AG04449 (cell line): ENCODE measurements around the gene SLC25A25.

Experiments used
- CTCF ChIA-PET: fragments of 350-600 bp; formaldehyde crosslinking; extraction: SDS; loops from one replicate; lab custom pipeline; 2021; ENCODE audit warnings: antibody characterized with exemption; lab: Yijun Ruan, JAX
- POLR2A ChIA-PET: fragments of 400-600, 350-600 bp; formaldehyde crosslinking; extraction: SDS; loops from one replicate; lab custom pipeline; 2020; ENCODE audit warnings: antibody characterized with exemption, inconsistent platforms; lab: Yijun Ruan, JAX
- DNase-seq: peaks from one replicate; pipeline ENCODE4 v3.0.0-alpha.2; 2010; ENCODE audit warnings: low read depth, low spot score
- H3K4me3 ChIP-seq: 2 replicates; pipeline ENCODE4 v1.5.1; 2011; ENCODE audit warnings: low read depth, mild to moderate bottlenecking, control low read depth, low read length
- TF ChIP-seq, protein P1 (sequence below): IDR thresholded peaks from one replicate; pipeline ENCODE4 v1.5.1; 2011; ENCODE audit warnings: mild to moderate bottlenecking, moderate library complexity, low read length, control low read depth, inconsistent platforms; ENCODE audit not compliant: insufficient read depth; ENCODE audit errors: missing control alignments

SLC25A25 gene

DNA sequence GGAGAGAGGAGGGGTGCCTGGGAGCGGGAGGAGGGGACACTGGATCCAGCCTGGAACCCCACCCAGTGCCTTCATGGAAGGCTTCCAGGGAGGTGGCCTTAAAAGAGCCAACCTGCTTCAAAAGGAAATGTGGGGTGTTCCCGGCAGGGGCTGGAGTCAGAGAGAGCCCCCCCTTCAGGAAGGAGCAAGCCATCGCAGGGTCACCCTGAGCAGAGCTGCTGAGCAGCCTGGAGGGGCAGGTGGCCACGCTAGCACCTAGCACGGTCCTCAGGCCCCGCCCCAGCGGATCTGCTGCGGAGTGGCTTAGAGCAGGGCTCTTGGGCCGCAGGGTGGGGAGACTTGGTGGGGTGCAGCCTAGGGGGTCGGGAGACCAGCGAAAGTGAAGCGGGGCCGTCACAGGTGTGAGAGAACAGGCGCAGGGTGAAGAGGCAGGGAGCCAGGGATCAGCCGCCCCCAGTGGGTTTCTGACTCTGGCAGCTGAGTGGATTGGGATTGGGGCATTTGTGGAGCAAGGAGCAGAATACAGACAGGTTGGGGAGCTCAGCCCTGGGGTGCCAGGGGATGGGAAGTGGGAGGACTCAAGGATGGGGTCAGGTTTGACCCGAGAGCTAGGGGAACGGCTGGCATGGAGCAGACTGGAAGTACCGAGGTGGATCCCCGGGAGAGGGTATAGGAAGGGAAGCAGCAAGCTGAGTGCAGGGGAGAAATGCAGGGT is 82.7 kb downstream of the SLC25A25 start:
- TF ChIP-seq, protein P1, sequence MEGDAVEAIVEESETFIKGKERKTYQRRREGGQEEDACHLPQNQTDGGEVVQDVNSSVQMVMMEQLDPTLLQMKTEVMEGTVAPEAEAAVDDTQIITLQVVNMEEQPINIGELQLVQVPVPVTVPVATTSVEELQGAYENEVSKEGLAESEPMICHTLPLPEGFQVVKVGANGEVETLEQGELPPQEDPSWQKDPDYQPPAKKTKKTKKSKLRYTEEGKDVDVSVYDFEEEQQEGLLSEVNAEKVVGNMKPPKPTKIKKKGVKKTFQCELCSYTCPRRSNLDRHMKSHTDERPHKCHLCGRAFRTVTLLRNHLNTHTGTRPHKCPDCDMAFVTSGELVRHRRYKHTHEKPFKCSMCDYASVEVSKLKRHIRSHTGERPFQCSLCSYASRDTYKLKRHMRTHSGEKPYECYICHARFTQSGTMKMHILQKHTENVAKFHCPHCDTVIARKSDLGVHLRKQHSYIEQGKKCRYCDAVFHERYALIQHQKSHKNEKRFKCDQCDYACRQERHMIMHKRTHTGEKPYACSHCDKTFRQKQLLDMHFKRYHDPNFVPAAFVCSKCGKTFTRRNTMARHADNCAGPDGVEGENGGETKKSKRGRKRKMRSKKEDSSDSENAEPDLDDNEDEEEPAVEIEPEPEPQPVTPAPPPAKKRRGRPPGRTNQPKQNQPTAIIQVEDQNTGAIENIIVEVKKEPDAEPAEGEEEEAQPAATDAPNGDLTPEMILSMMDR, result no peak
- CTCF ChIA-PET, result interaction anchor here (0.6 to 1.3 kb wide), 3 partner anchors 22 to 33 kb away, joined by 3 read pairs; no protein-coding TSS in a partner anchor
- DNase-seq, result no peak
- POLR2A ChIA-PET, result no interaction called here
- no peak overlapping the region for H3K4me3 ChIP-seq

DNA sequence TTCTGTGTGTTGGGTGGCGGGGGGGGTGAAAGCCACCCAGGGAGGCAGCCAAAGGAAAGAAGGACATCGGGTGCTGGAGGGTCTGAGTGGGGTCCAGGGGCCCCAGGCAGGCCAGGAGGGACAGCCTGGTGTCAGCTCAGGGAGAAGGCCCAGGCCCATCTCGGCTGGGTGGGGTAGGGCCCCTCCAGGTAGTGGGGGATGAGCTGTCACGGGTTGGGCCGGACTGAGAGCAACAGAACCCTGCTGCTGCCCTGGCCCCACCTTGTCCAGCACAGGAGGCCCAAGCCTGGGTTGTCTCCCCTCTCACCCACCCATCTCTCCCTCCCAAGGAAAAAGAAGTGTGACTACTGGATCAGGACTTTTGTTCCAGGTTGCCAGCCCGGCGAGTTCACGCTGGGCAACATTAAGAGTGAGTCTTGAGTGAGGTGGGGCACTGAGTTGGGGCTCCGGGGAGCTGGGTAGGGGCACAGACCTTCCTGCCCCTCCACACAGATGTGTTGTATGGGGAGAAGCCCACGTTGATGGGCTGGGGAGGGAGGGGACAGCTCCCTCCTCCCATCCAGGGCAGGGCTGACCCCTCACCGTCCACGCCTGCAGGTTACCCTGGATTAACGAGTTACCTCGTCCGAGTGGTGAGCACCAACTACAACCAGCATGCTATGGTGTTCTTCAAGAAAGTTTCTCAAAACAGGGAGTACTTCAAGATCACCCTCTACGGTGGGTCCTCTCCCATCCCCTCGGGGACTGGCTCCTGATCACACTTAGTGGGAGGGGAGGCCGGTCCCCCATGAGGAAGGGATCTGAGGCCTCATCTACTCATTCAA is 83.5 kb downstream of the SLC25A25 start:
- CTCF ChIA-PET, result interaction anchor here (0.6 to 1.3 kb wide), 3 partner anchors 22 to 34 kb away, joined by 3 read pairs; no protein-coding TSS in a partner anchor
- no peak overlapping the region for H3K4me3 ChIP-seq
- POLR2A ChIA-PET, result no interaction called here
- TF ChIP-seq, protein P1, result no peak
- DNase-seq, result no peak

DNA sequence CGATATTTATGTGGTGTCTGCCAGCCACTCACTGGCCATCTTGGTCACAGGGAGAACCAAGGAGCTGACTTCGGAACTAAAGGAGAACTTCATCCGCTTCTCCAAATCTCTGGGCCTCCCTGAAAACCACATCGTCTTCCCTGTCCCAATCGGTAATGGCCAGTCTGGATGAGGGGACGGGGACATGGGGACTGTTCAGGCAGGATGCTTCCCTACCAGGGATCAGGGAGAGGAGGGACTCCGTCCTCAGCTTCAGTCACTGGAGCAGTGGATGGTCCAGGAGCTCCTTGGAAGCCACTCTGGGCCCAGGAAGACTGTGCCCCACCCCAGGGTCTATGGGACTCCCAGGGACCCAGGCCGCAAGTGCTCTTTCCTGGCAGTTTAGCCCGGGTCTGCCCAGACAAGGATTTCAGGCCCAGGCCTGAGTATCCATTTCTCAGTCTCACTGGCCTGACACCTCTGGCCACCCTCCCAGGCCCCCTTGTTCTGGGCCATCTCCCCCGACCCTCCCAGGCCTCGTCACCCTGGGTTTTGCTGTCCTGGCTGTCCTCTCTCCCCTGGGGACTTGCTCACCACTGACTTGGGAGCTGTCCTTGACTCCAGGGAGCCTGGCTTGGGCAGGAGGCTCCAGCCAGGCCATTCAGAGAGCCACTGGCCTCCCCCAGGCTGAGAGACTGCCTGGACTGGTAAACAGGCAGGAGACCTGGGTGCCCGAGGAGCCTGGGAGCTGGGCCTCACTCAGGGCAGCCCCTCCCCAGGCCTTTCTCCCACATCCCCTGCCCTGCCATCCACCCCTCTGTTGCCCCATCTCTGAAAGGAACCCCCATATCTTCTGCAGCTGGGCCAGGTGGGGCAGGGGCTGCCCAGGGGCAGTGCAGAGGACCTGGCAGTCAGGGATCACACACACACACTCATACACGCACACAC is 84.4 kb downstream of the SLC25A25 start:
- ChIA-PET POLR2A (no interaction called here), CTCF (interaction anchor here (1.1 to 1.2 kb wide), 2 partner anchors 23 to 35 kb away, joined by 3 to 9 read pairs; no protein-coding TSS in a partner anchor)
- no peak overlapping the region for H3K4me3 ChIP-seq
- TF ChIP-seq, protein P1, result no peak
- DNase-seq, result no peak

DNA sequence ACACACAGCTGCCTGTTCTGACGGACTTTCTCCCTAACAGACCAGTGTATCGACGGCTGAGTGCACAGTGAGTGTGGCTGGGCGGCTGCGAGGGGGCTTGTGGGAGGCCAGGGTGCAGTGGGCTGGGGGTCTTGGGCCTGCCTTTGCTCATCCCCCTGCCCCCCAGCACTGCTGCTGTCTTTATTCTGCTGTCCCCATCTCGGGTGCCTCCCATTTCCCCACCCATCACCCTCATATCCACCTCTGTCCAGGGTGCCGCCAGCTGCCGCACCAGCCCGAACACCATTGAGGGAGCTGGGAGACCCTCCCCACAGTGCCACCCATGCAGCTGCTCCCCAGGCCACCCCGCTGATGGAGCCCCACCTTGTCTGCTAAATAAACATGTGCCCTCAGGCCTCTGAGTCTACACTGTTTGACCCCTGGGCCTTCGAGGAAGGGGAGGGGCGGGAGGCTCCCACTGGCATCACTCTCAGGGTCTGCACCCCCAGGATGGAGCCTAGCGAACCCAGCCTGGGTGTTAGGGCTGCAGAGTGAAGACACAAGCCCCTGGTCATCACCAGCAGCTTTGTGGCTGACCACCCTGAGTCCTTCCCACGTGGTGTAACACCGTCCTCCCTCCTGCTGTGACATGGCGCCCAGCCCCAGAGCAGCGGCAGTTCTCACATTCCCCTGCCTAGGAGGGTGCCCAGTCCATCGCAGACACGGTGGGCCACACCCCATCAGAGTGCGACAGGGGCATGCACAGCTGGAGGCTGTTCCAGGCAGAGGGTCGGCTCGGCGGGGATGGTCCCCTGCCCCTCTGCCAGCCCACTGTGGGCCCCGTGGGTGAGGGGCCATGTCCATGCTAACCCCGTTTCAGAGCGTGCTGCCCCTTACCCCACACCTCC is 85.3 kb downstream of the SLC25A25 start:
- DNase-seq, result no peak
- TF ChIP-seq, protein P1, result no peak
- ChIA-PET CTCF (interaction anchor here (1.1 to 1.2 kb wide), 2 partner anchors 24 to 35 kb away, joined by 3 to 9 read pairs; no protein-coding TSS in a partner anchor), POLR2A (no interaction called here)
- no peak overlapping the region for H3K4me3 ChIP-seq

DNA sequence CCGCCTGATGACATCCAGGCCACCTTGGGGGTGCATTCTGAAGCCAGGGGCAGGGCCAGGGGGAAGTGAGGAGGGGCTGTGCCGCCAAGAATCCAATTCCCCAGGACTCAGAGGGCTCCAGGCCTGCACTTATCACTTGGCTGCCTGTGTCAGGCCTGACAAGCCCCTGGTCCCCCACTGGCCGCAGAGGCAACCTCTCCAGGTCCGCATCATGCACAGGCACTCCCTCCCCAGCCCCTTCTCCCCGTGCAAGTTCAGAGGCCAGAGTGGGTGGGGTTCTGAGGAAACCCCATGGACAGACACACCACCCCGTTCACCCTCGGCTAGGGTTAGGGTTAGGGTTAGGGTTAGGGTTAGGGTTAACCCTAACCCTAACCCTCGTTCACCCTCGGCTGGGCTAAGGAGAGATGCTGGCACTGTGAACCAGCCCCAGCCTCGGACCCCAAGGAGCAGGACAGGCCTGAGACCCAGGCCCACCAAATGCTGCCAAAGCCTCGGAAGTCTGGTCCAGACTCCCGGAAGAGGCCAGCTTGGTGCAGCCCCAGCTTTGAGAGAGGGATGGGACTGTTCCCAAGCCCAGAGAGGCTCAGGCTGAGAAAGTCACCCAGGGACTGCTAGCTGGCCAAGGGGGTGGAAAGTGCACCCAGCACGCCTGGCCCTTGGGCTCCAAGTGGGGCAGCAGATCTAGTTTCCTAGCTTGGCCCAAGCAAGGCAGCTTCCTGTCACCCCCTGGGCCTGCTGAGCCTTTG is 86.1 kb downstream of the SLC25A25 start:
- H3K4me3 ChIP-seq, result no peak overlapping the region
- TF ChIP-seq, protein P1, result no peak
- ChIA-PET POLR2A (no interaction called here), CTCF (no interaction called here)
- no peak for DNase-seq
